ENCODE results near the gene CST9. TPM values are rescaled to one million over a fixed set of nuclear protein-coding genes. Genes with fewer than 3 reads are reported as not detected.

Gene CST9
- polyA plus RNA-seq, 1 experiment: not detected

GRCh38 chr20:23646106-23646873 lies 40.6 kb upstream of the CST9 start:
- Histone ChIP-seq H3K27me3 (ENCODE audit: control insufficient read depth, insufficient read depth, low read length) (no peaks in the 10 kb centered on the region; the same call in 1 of the 2 replicates), H3K36me3 (ENCODE audit: control insufficient read depth, insufficient read depth, low read length) (no peaks in the 10 kb centered on the region), H3K4me3 (ENCODE audit: low read depth, low read length) (no peak overlapping the region)
- CTCF ChIA-PET: interaction anchor here (0.8 to 1.5 kb wide), 2 partner anchors 10 to 22 kb away, joined by 3 to 4 read pairs; no protein-coding TSS in a partner anchor
- no peak for DNase-seq (ENCODE audit: low read depth)
- POLR2A ChIA-PET: no interaction called here
- TF ChIP-seq CTCF (IDR thresholded peaks at IDR 0.05; ENCODE audit: insufficient read depth, low read depth, low read length): no peak

- Histone ChIP-seq H3K27me3 (ENCODE audit: control insufficient read depth, insufficient read depth, low read length) (no peaks in the 10 kb centered on the region; the same call in 1 of the 2 replicates), H3K4me3 (ENCODE audit: low read depth, low read length) (no peak overlapping the region), H3K36me3 (ENCODE audit: control insufficient read depth, insufficient read depth, low read length) (no peaks in the 10 kb centered on the region)
- TF ChIP-seq CTCF (IDR thresholded peaks at IDR 0.05; ENCODE audit: insufficient read depth, low read depth, low read length): no peak
- ChIA-PET POLR2A (no interaction called here), CTCF (no interaction called here)
- no peak for DNase-seq (ENCODE audit: low read depth)
Observed at GRCh38 chr20:23645575-23645974, 39.9 kb upstream of the CST9 start.

- DNase-seq (ENCODE audit: low read depth): no peak
- no peak for TF ChIP-seq CTCF (IDR thresholded peaks at IDR 0.05; ENCODE audit: insufficient read depth, low read depth, low read length)
- H3K4me3 ChIP-seq (ENCODE audit: low read depth, low read length): no peak overlapping the region
- POLR2A ChIA-PET: no interaction called here
- H3K27me3 ChIP-seq (ENCODE audit: control insufficient read depth, insufficient read depth, low read length): no peaks in the 10 kb centered on the region; the same call in 1 of the 2 replicates
- H3K36me3 ChIP-seq (ENCODE audit: control insufficient read depth, insufficient read depth, low read length): no peaks in the 10 kb centered on the region
- CTCF ChIA-PET: no interaction called here
Observed at GRCh38 chr20:23644164-23644563, 38.4 kb upstream of the CST9 start.

- no peak overlapping the region for H3K4me3 ChIP-seq (ENCODE audit: low read depth, low read length)
- no peaks in the 10 kb centered on the region for H3K36me3 ChIP-seq (ENCODE audit: control insufficient read depth, insufficient read depth, low read length)
- TF ChIP-seq CTCF (IDR thresholded peaks at IDR 0.05; ENCODE audit: insufficient read depth, low read depth, low read length): no peak
- POLR2A ChIA-PET: no interaction called here
- DNase-seq (ENCODE audit: low read depth): no peak
- H3K27me3 ChIP-seq (ENCODE audit: control insufficient read depth, insufficient read depth, low read length): no peaks in the 10 kb centered on the region; the same call in 1 of the 2 replicates
- CTCF ChIA-PET: no interaction called here
Observed at GRCh38 chr20:23643659-23644058, 37.9 kb upstream of the CST9 start.

GRCh38 chr20:23641936-23642751 lies 36.4 kb upstream of the CST9 start:
- ChIA-PET POLR2A (no interaction called here), CTCF (no interaction called here)
- Histone ChIP-seq H3K36me3 (ENCODE audit: control insufficient read depth, insufficient read depth, low read length) (no peaks in the 10 kb centered on the region), H3K4me3 (ENCODE audit: low read depth, low read length) (no peak overlapping the region), H3K27me3 (ENCODE audit: control insufficient read depth, insufficient read depth, low read length) (no peaks in the 10 kb centered on the region)
- peak; percentile 35 for DNase-seq (ENCODE audit: low read depth)
- no peak for TF ChIP-seq CTCF (IDR thresholded peaks at IDR 0.05; ENCODE audit: insufficient read depth, low read depth, low read length)

Data from BJ (cell line).